ENCODE results near the gene CDK14.

- no peak for TF ChIP-seq CTCF (IDR thresholded peaks at IDR 0.05)
- no peak for TF ChIP-seq POLR2A (IDR thresholded peaks at IDR 0.05)
These were observed 507.2 kb downstream of the CDK14 start for GRCh38 chr7:91103363-91103762.

Data from esophagus squamous epithelium (tissue), 4 donors.